ENCODE data around the gene KRTAP10-3.
A peak's percentile ranks its signal among the peaks of the same experiment; 100 is the strongest.
"Not testable (repeated sequence)": the region's sequence is repeated elsewhere in the genome, so short reads cannot be mapped to it uniquely, and the experiment has no call there.

The KRTAP10-3 gene

DNA sequence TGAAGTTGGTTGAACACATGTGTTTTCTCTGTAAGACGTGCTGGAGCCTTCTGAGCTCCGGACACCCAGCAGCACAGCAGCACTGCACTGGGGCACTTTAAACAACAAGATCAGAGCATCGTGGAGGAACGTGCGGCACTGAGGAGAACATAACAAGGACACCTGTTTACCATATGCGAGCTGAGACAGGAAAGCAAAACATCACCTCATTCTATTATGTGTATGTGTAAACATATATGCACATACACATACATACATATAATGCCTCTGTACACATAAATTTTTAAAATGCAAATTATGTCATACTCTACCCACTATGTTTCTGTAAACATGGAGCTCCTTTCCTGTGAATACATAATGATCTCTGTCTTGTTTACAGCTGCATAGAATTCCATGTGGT lies 36.9 kb upstream of the KRTAP10-3 start:
- peaks cover 10% of the 10 kb centered on the region for H3K4me1 Mint-ChIP-seq

DNA sequence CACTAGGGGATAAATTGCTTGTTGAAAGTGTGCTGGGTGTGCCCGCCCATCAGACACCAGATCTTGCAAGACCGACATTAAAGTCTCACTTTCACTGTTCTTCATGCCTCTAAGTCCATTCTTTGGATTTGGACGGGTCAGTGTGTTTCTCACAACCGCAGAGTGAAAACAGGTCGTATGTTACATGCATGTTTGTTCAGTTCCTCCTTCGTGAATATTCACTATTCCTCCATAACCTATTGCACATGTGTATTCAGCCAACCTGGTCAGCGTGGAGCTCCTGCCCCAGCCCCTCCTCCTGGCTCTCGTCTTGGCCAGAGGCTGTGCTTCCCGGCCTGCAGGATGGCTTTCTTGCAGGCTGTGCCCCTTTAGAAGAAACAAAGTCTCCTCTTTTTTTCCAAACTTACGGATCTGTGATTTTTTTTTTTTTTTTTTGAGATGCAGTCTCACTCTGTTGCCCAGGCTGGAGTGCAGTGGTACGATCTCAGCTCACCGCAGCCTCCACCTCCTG lies 35.9 kb upstream of the KRTAP10-3 start:
- Mint-ChIP-seq H3K27me3 (peaks cover 18% of the 10 kb centered on the region), H3K9me3 (no peaks in the 10 kb centered on the region), H3K4me3 (no peak overlapping the region), H3K27ac (ENCODE audit: low read depth) (no peak overlapping the region), H3K36me3 (ENCODE audit: insufficient read depth) (peaks cover 5% of the 10 kb centered on the region), H3K4me1 (peaks cover 10% of the 10 kb centered on the region)
- DNase-seq (ENCODE audit: low spot score in 2 of 2) (no peak), ATAC-seq (replicated peaks; ENCODE audit: extremely low read depth, poor library complexity, severe bottlenecking) (no peak)

More for the DNA sequence above, 36.9 kb upstream of the KRTAP10-3 start:
- no peak for ATAC-seq (replicated peaks; ENCODE audit: extremely low read depth, poor library complexity, severe bottlenecking)
- Mint-ChIP-seq H3K27ac (ENCODE audit: low read depth) (peak overlapping the region; percentile 8), H3K9me3 (no peaks in the 10 kb centered on the region), H3K36me3 (ENCODE audit: insufficient read depth) (peaks cover 4% of the 10 kb centered on the region), H3K27me3 (peaks cover 7% of the 10 kb centered on the region), H3K4me3 (no peak overlapping the region)
- DNase-seq (ENCODE audit: low spot score in 2 of 2), result no peak

DNA sequence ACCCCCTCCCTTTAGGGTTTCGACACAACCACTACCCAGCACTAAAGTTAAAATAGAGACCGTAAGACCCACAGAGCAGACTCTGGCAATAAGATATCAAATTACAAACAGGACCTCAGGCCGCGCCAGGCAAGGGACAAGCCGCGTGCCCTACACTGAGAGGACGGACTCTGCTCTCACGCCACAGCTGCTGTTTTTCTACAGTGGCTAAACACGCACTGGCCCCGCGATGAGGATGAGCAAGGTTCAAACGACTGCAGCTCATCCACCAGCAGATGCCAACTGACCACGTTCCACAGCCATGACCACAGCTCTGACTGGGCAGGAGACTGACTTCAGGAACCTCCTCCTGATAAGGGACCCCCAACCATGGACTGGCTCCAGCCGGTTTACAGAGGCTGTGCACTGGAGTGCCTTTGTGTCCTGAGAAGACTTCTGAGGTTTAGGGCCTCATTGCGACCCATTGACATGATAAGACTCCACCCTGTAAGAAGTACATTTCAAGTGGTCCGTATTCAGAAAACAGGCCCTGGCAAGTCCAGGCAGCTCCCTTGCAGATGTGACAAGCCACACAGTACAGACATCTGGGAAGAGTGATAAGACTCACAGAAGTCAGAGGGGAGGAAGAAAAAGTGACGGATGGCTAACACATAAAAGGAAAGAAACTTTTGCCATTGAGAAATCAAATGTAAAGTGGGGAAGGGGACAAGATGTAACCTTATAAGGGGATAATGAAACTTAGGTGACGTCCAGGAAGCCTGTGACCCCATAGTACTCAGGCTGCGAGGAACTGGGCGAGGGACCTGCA lies 35.2 kb upstream of the KRTAP10-3 start:
- no peak overlapping the region for H3K27ac Mint-ChIP-seq (ENCODE audit: low read depth)
- H3K27me3 Mint-ChIP-seq, result peaks cover 20% of the 10 kb centered on the region
- H3K4me1 Mint-ChIP-seq, result peaks cover 10% of the 10 kb centered on the region

DNA sequence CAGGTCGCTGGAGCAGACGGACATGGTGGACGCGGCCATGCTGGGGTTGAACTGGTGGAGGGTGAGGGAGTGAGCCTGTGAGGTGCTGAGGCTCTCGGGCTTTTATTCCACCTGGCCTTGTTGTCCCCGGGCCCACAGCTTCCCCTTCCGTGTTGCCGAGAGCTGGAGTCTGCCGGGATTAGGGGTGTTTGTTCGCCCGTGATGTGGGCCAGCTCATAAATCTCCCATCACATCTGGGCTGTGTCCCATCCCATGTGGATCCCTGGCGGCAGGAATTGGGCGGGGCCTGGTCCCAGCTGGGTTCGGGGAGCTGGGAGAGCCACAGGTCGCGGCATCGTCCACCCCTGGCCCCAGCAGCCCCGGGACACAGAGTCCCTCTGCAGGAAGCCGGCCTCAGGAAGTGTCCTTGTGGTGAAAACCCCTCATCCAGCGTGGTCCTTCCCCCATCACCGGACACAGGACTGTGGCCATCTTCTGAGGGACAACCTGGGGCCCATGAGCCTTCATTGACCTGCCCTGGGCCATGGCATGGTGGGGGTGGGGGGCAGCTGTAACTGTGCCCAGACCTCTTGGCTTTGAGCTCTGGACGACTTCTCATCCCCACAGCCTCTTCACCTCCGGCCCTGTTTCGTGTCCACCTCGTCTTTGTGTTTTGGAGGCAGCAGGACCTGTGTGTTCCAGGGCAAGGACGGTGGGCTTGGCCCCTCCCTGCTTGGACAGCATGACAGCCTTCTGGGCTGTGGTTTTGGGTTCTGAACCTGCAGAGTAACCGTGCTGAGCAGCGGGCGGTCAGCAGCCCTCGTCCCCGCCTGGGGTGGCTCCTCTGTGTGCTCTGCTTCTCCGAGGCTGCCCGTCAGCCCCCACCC lies 34.1 kb upstream of the KRTAP10-3 start, which contains the start of gene KRTAP10-6:
Gene KRTAP10-6, minus strand, starts transcription at position 60 of the 866 bp plus-strand sequence. Its CDS starts 21 bp downstream, at position 39.
- peaks cover 5% of the 10 kb centered on the region for H3K36me3 Mint-ChIP-seq (ENCODE audit: insufficient read depth)
- DNase-seq (ENCODE audit: low spot score in 2 of 2) (no peak), ATAC-seq (replicated peaks; ENCODE audit: extremely low read depth, poor library complexity, severe bottlenecking) (no peak)
- no peak within 1 kb of the TSS for H3K27ac Mint-ChIP-seq (ENCODE audit: low read depth)
- no peaks in the 10 kb centered on the region for H3K9me3 Mint-ChIP-seq
- H3K27me3 Mint-ChIP-seq, result peaks cover 20% of the 10 kb centered on the region
- H3K4me3 Mint-ChIP-seq, result no peak within 1 kb of the TSS
- H3K4me1 Mint-ChIP-seq, result peaks cover 10% of the 10 kb centered on the region

More for the DNA sequence above, 35.2 kb upstream of the KRTAP10-3 start:
- DNase-seq (ENCODE audit: low spot score in 2 of 2) (no peak), ATAC-seq (replicated peaks; ENCODE audit: extremely low read depth, poor library complexity, severe bottlenecking) (no peak)
- H3K36me3 Mint-ChIP-seq (ENCODE audit: insufficient read depth), result peaks cover 5% of the 10 kb centered on the region
- no peaks in the 10 kb centered on the region for H3K9me3 Mint-ChIP-seq
- no peak overlapping the region for H3K4me3 Mint-ChIP-seq

DNA sequence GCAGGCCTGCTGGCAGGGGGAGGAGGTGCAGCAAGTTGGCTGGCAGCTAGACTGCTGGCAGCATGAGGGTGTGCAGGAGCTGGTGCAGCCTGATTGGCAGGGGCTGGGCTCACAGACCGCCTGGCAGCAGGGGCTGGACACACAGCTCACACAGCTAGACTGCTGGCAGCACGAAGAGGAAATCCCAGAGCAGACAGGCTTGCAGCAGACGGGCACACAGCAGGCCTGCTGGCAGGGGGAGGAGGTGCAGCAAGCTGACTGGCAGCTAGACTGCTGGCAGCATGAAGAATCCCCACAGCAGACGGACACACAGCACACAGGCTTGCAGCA lies 33.2 kb upstream of the KRTAP10-3 start:
- H3K27ac Mint-ChIP-seq (ENCODE audit: low read depth); ATAC-seq (replicated peaks; ENCODE audit: extremely low read depth, poor library complexity, severe bottlenecking); H3K9me3 Mint-ChIP-seq; H3K36me3 Mint-ChIP-seq (ENCODE audit: insufficient read depth); H3K4me3 Mint-ChIP-seq; DNase-seq (ENCODE audit: low spot score in 2 of 2): not testable (repeated sequence)
- H3K27me3 Mint-ChIP-seq, result peaks cover 29% of the 10 kb centered on the region
- peaks cover 10% of the 10 kb centered on the region for H3K4me1 Mint-ChIP-seq

DNA sequence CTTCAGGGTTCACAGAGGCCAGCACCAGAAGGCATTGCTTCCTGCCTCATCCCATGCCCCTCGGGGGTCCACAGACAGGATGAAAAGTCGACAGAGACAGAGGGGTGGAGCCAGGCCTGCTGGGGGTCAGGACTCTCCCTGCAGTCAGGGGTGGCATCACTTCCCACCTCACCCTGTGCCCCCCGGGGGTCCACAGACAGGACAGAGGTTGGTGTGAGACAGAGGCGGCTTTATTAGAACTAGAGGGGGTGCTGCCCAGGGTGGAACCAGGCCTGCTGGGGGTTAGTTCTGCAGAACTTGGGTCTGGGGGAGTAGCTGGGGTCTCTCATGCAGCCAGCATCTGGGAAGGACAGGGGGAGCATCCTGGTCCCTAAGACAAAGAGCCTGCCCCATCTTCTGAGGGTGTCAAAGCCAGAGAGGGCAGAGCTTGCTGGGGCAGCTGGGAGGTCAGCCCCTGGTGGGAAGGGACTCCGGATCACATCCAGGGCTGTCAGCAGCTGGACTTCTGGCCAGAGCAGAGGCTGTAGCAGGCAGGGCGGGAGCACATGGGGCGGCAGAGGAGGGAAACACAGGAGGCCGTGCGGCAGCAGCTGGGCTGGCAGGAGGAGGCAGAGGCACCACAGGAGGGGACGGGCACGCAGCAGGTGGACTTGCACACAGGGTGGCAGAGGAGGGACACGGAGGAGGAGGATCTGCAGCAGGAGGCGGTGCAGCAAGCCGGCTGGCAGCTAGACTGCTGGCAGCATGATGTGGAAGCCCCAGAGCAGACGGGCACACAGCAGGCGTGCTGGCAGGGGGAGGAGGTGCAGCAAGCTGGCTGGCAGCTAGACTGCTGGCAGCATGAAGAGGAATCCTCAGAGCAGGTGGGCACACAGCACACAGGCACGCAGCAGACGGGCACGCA lies 32.6 kb upstream of the KRTAP10-3 start:
- not testable (repeated sequence) for H3K36me3 Mint-ChIP-seq (ENCODE audit: insufficient read depth); H3K9me3 Mint-ChIP-seq; H3K4me3 Mint-ChIP-seq; H3K27ac Mint-ChIP-seq (ENCODE audit: low read depth); DNase-seq (ENCODE audit: low spot score in 2 of 2); ATAC-seq (replicated peaks; ENCODE audit: extremely low read depth, poor library complexity, severe bottlenecking)
- H3K4me1 Mint-ChIP-seq, result peaks cover 10% of the 10 kb centered on the region
- H3K27me3 Mint-ChIP-seq, result peaks cover 35% of the 10 kb centered on the region

DNA sequence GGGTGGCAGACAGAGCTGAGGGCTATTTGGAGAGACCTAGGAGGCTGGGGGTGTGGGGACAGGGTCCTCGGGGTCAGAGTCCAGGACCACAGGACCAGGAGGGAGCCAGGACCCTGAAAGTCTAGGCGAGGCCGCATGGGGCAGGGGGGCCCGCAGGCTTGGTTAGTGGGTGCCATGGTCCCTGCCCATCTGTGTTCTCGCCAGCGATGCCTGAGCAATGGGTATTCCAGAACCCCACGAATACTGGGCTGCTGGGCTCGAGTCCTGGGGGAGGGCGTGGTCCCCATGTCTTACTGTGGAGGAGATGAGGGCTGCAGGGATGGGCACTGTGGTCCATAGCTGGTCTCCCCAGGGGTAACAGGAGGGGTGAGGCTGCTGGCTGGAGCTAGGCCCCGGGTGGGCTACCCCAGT lies 31.7 kb upstream of the KRTAP10-3 start:
- Mint-ChIP-seq H3K9me3 (peaks cover 5% of the 10 kb centered on the region), H3K27me3 (peaks cover 44% of the 10 kb centered on the region), H3K36me3 (ENCODE audit: insufficient read depth) (peaks cover 4% of the 10 kb centered on the region), H3K27ac (ENCODE audit: low read depth) (peak overlapping the region; percentile 35), H3K4me1 (peaks cover 8% of the 10 kb centered on the region), H3K4me3 (no peak overlapping the region)
- DNase-seq (ENCODE audit: low spot score in 2 of 2) (no peak), ATAC-seq (replicated peaks; ENCODE audit: extremely low read depth, poor library complexity, severe bottlenecking) (no peak)

DNA sequence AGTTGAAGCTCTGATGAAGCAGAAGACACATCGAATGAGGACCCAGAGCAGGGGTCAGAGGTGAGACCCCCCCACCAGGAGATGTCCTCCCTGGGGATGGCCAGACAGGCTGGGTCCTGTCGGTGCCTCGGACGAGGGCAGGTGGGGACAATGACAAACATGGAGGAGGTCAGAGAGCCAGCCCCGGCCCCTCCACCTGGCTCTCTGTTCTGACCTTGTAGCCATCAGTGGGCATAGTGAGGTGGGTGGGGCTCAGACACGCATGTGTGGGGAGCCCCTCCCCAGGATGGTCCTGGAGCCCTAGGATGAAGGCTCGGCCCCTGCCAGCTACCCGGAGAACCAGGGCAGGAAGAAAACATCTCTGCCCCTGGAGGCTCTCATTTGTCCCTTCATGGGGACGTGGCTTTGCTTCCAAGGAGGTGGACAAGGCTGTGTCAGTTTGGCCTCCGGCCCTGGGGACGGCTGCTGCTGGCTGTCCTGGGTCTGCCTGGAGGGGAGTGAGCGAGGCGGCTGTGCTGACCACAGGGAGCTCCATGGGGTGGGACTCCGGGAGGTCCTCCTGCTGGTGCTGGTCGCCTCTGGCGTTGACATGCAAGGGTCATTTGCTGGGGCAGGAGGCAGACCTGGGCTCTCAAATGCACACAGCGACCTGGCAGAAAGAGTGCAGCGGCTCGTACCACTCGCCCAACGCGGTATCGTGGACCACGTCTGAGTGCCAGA lies 31.2 kb upstream of the KRTAP10-3 start:
- peaks cover 5% of the 10 kb centered on the region for H3K9me3 Mint-ChIP-seq
- H3K4me3 Mint-ChIP-seq, result no peak overlapping the region
- peak overlapping the region; percentile 35 for H3K27ac Mint-ChIP-seq (ENCODE audit: low read depth)
- peaks cover 4% of the 10 kb centered on the region for H3K36me3 Mint-ChIP-seq (ENCODE audit: insufficient read depth)
- no peak for DNase-seq (ENCODE audit: low spot score in 2 of 2)
- no peak for ATAC-seq (replicated peaks; ENCODE audit: extremely low read depth, poor library complexity, severe bottlenecking)
- H3K27me3 Mint-ChIP-seq, result peaks cover 49% of the 10 kb centered on the region
- peaks cover 4% of the 10 kb centered on the region for H3K4me1 Mint-ChIP-seq

DNA sequence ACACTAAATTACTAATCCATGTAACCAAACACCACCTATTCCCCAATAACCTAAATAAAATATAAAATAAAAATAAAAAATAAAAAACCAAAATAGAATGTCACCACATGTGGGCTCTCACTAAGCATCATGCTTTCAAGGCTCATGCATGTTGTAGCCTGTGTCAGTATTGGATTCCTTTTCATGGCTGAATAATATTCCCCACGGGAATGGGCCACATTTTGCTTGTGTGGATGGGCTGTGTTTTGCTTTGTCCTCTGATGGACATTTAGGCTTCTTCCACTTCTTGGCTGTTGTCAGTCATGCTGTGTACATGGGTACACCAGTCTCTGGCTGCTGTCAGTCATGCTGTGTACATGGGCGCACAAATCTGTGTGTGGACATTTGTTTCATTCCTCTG lies 30.5 kb upstream of the KRTAP10-3 start:
- peaks cover 5% of the 10 kb centered on the region for H3K9me3 Mint-ChIP-seq
- no peak overlapping the region for H3K4me3 Mint-ChIP-seq
- peaks cover 56% of the 10 kb centered on the region for H3K27me3 Mint-ChIP-seq
- ATAC-seq (replicated peaks; ENCODE audit: extremely low read depth, poor library complexity, severe bottlenecking) (no peak), DNase-seq (ENCODE audit: low spot score in 2 of 2) (no peak)
- H3K36me3 Mint-ChIP-seq (ENCODE audit: insufficient read depth), result peaks cover 4% of the 10 kb centered on the region
- peaks cover 4% of the 10 kb centered on the region for H3K4me1 Mint-ChIP-seq
- no peak overlapping the region for H3K27ac Mint-ChIP-seq (ENCODE audit: low read depth)

DNA sequence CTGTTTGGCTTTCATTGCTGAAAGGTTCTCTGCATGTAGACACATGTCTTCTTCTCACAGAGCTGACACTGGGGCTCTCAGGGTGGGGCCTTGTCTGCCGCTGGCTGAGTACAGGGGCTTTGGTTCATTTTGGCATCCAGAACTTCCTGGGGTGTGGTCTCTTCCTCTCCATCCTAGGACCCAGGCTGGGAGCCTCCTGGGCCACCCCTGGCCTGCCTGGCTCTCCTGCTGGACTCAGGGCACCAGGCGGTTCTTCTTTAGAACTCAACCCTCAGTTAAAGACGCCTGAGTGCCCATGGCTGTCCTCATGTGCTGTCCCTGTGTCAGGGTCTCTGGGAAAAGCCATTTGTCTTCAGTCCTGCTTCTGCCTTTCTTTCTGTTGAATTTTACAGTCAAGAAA lies 27.3 kb upstream of the KRTAP10-3 start:
- no peak for ATAC-seq (replicated peaks; ENCODE audit: extremely low read depth, poor library complexity, severe bottlenecking)
- Mint-ChIP-seq H3K4me3 (no peak overlapping the region), H3K27me3 (peaks cover 71% of the 10 kb centered on the region), H3K27ac (ENCODE audit: low read depth) (no peak overlapping the region), H3K4me1 (no peaks in the 10 kb centered on the region), H3K36me3 (ENCODE audit: insufficient read depth) (peaks cover 2% of the 10 kb centered on the region), H3K9me3 (peaks cover 18% of the 10 kb centered on the region)
- DNase-seq (ENCODE audit: low spot score in 2 of 2), result no peak

DNA sequence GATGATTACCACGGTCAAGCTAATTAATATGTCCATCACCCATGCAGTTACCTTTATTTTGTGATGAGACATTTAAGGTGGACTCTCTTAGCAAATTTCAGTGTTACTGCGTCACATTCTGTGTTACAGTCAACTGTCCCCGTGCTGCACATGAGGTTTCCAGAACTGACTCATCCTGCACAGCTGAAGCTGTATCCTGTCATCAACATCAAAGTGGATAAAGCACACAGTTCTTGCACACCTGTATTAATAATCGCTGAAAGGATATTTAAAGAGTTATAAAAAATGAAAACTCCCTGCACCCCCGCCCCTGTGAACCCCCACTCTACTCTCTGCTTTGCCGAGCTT lies 25.2 kb upstream of the KRTAP10-3 start:
- Mint-ChIP-seq H3K4me1 (peaks cover 5% of the 10 kb centered on the region), H3K27ac (ENCODE audit: low read depth) (no peak overlapping the region), H3K4me3 (no peak overlapping the region), H3K9me3 (peaks cover 19% of the 10 kb centered on the region), H3K36me3 (ENCODE audit: insufficient read depth) (no peaks in the 10 kb centered on the region), H3K27me3 (peaks cover 59% of the 10 kb centered on the region)
- DNase-seq (ENCODE audit: low spot score in 2 of 2) (no peak), ATAC-seq (replicated peaks; ENCODE audit: extremely low read depth, poor library complexity, severe bottlenecking) (peak; percentile 54)

All from central memory CD8-positive, alpha-beta T cell (primary cell).